Measurements from ENCODE around the gene SH3BGRL2. TPM values are rescaled to one million over a fixed set of nuclear protein-coding genes. Genes with fewer than 3 reads are reported as not detected.
"Not testable (repeated sequence)": the region's sequence is repeated elsewhere in the genome, so short reads cannot be mapped to it uniquely, and the experiment has no call there.

The SH3BGRL2 gene
- total RNA-seq, 1 donor from 2014 or later = not detected

GRCh38 chr6:79676785-79677736 lies 45.9 kb downstream of the SH3BGRL2 start:
- Mint-ChIP-seq H3K27me3 (no peaks in the 10 kb centered on the region), H3K4me1 (no peaks in the 10 kb centered on the region), H3K36me3 (ENCODE audit: low read depth) (no peaks in the 10 kb centered on the region), H3K27ac (no peak overlapping the region), H3K9me3 (no peaks in the 10 kb centered on the region), H3K4me3 (no peak overlapping the region)
- POLR2A ChIA-PET = no interaction called here
- ATAC-seq (ENCODE audit: low read depth) (no peak), DNase-seq (no peak)
- no peak for TF ChIP-seq CTCF (IDR thresholded peaks at IDR 0.05)
- intact Hi-C loops (cut with micrococcal nuclease) = no loop called here
- CTCF ChIA-PET = no interaction called here

- intact Hi-C loops (cut with micrococcal nuclease); DNase-seq; H3K27me3 Mint-ChIP-seq; H3K27ac Mint-ChIP-seq; H3K4me3 Mint-ChIP-seq; POLR2A ChIA-PET; H3K9me3 Mint-ChIP-seq; H3K4me1 Mint-ChIP-seq; H3K36me3 Mint-ChIP-seq (ENCODE audit: low read depth); CTCF ChIA-PET; ATAC-seq (ENCODE audit: low read depth): not testable (repeated sequence)
Observed at GRCh38 chr6:79682682-79683081, 51.6 kb downstream of the SH3BGRL2 start.

GRCh38 chr6:79684876-79685275 lies 53.7 kb downstream of the SH3BGRL2 start:
- TF ChIP-seq CTCF (IDR thresholded peaks at IDR 0.05) = no peak
- Mint-ChIP-seq H3K27me3 (peaks cover 3% of the 10 kb centered on the region), H3K4me1 (no peaks in the 10 kb centered on the region), H3K36me3 (ENCODE audit: low read depth) (no peaks in the 10 kb centered on the region), H3K27ac (no peak overlapping the region), H3K9me3 (no peaks in the 10 kb centered on the region), H3K4me3 (no peak overlapping the region)
- CTCF ChIA-PET = no interaction called here
- POLR2A ChIA-PET = no interaction called here
- no peak for ATAC-seq (ENCODE audit: low read depth)
- intact Hi-C loops (cut with micrococcal nuclease) = no loop called here
- DNase-seq = no peak

- Mint-ChIP-seq H3K27me3 (peaks cover 3% of the 10 kb centered on the region), H3K4me1 (no peaks in the 10 kb centered on the region), H3K9me3 (peaks cover 3% of the 10 kb centered on the region), H3K4me3 (no peak overlapping the region), H3K27ac (no peak overlapping the region), H3K36me3 (ENCODE audit: low read depth) (no peaks in the 10 kb centered on the region)
- no peak for ATAC-seq (ENCODE audit: low read depth)
- TF ChIP-seq CTCF (IDR thresholded peaks at IDR 0.05) = no peak
- ChIA-PET POLR2A (no interaction called here), CTCF (no interaction called here)
- DNase-seq = no peak
- intact Hi-C loops (cut with micrococcal nuclease) = no loop called here
Observed at GRCh38 chr6:79686707-79687309, 55.7 kb downstream of the SH3BGRL2 start.

- DNase-seq = no peak
- H3K27me3 Mint-ChIP-seq = peaks cover 2% of the 10 kb centered on the region
- no peaks in the 10 kb centered on the region for H3K36me3 Mint-ChIP-seq (ENCODE audit: low read depth)
- TF ChIP-seq CTCF (IDR thresholded peaks at IDR 0.05) = no peak
- no peaks in the 10 kb centered on the region for H3K4me1 Mint-ChIP-seq
- H3K9me3 Mint-ChIP-seq = peaks cover 3% of the 10 kb centered on the region
- ATAC-seq (ENCODE audit: low read depth) = no peak
- ChIA-PET CTCF (no interaction called here), POLR2A (no interaction called here)
- intact Hi-C loops (cut with micrococcal nuclease) = no loop called here
- H3K4me3 Mint-ChIP-seq = no peak overlapping the region
- H3K27ac Mint-ChIP-seq = no peak overlapping the region
Observed at GRCh38 chr6:79687759-79688158, 56.6 kb downstream of the SH3BGRL2 start.

All from activated B cell treated with CpG ODN at 0.5 μM for 24 hours (primary cell).